Measurements from ENCODE around the gene CMTM5.
"Not testable (repeated sequence)": the region's sequence is repeated elsewhere in the genome, so short reads cannot be mapped to it uniquely, and the experiment has no call there.

Gene CMTM5

DNA sequence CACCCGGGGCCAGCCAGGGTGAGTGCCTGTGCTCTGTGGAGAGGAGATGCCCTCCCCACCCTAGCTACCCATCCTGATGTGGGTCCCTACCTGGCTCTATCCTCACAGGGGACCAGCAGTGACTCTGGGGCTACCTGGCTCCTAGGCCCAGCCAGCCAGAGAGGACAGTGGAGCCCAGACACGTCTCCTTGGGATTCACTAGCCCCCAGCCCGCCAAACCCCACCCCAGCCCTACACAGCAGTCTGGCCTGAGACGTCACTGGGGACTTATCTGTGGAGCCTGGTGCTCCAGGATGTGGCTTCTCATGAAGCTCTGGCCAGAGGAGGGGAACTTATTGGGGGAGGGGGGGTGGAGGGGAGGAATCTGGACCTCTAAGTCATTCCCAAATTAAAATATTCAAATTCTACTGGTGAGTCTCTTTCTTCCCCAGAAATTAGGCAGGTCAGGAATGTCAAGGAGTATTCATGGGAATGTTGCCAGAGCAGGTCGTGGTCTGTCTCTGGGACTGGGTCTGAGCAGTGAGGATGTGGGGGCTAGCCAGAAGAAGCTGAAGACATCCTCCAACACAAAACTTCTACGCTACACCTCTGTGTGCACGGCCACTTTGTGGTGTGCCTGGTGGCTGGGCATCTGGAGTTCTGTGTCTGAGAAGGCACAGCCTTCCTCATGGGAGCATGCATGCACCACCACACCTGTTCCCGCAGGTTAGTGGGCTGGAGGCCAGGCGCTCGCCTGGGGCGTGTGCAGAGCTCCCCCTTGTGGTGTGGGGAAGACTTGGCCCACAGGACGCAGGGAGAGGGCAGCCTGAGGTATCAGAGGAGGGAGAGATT lies 2.7 kb downstream of the CMTM5 start:
- DNase-seq, result peak; percentile 69

DNA sequence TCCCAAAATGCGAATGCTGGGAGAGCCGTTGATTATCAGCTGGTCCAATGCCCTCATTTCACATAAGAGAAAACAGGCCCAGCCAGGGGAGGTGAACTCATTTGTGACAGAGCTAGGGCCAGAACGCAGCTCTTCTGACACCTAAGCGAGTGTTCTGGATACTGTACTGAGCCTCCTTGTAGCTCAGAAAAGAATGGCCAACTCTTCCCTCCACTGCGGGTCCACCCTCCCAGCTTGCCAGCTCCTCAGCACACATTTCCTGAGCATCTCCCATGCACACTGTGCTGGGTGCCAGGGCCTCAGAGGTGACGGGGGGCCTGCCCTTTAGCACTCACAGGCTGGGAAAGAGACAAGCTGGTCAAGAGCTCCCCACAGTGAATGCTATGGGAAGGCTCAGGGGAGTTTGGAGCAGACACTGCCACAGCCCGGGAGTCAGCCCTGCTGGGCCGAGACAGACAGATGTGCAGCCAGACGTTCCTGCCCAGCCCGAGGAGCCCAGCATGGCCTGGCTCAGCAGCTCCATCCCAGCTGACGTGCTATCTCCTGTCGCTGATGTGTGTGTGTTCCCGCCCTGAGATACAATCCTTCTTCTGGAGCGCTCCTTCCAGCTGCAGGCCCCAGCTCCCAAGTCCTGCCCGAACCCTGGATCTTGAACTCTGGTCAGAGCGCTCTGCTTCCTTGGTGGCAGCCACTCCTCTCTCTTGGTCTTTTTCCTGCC lies 3.5 kb downstream of the CMTM5 start:
- no peak for DNase-seq

DNA sequence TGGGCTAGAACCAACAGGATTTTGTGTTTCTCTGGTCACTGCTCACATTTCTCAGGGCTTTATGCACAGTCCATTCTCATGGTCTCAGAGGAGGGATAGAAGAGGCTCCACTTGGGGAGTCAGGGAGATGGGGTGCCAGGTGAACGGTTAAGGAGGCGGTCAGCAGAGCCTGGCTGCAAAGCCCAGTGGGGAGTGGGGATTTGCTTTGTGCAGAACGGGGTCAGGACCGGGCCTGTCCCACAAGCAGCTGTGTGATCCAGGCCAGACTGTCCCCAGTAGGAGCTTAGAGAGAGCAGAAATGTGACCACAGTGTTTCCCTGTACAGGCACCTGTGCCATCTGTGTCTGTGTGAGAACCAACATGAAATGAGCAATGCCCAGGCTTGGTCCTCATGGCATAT lies 4.1 kb downstream of the CMTM5 start:
- no peak for DNase-seq

DNA sequence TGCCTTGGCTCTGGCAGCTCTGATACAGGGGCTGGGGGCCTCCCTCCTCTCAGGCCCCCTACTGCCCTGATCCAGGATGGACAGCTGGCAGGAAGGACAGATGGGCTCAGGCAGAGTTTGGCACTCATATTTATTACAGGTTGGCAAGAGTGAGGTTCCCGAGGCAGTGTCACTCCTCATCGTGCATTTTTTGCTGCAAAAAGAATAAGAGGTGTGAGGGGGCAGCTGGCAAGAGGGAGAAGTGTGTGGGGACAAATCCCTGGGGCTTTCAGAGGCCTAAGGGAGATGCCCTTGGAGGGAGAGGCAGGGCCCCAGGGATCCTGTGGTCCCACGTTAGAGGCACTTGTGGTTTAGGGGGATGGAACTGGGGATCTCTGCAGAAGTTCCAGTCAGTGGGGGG lies 5.0 kb downstream of the CMTM5 start:
- DNase-seq, result no peak

GRCh38 chr14:23382276-23382675 lies 5.4 kb downstream of the CMTM5 start:
- no peak for DNase-seq

GRCh38 chr14:23382731-23383440 lies 6.0 kb downstream of the CMTM5 start:
- no peak for DNase-seq

DNA sequence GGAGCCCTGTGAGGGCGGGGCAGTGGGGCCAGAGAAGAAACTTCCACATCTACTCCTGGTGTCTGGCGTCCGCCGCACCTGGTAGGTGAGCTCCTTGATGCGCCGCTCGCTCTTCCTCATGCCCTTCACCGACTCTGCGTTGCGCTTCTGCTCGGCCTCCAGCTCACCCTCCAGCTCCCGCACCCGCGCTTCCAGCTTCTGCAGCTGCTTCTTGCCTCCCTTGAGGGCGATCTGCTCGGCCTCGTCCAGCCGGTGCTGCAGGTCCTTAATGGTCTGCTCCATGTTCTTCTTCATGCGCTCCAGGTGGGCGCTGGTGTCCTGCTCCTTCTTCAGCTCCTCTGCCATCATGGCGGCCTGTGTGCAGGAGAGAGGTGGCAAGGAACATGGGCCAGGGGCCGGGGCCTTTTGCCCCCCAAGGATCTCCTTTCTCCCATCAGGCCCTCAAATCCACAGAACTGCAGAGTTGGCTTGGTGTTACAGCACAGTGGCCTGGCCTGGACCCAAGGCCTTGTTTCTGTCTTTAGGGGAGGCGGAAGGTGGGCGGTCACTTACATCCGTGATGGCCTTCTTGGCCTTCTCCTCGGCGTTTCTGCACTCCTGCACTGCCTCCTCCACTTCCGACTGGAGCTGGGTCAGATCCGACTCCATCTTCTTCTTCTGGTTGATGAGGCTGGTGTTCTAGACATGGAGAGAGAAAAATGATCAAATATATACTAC lies 7.7 kb downstream of the CMTM5 start:
- DNase-seq, result no peak

GRCh38 chr14:23385244-23385641 lies 8.4 kb downstream of the CMTM5 start:
- no peak for DNase-seq

- DNase-seq, result peak; percentile 20
Measured at GRCh38 chr14:23385642-23386265, 8.9 kb downstream of the CMTM5 start.

DNA sequence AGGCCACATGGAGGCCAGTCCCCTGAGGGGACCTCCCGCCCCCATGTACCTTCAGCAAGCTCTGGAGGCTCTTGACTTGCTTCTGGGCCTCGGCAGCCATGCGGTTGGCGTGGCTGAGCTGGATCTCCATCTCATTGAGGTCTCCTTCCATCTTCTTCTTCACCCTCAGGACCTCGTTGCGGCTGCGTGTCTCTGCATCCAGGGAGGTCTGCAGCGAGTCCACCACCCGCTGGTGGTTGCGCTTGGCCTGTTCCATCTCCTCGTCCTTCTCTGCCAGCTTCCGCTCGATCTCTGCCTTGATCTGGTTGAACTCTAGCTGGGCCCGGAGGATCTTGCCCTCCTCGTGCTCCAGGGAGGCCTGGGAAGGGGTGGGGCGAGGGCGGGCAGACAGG lies 9.4 kb downstream of the CMTM5 start:
- not testable (repeated sequence) for DNase-seq

GRCh38 chr14:23386999-23387398 lies 10.2 kb downstream of the CMTM5 start:
- DNase-seq, result no peak

GRCh38 chr14:23387916-23388882 lies 11.4 kb downstream of the CMTM5 start:
- no peak for DNase-seq

DNA sequence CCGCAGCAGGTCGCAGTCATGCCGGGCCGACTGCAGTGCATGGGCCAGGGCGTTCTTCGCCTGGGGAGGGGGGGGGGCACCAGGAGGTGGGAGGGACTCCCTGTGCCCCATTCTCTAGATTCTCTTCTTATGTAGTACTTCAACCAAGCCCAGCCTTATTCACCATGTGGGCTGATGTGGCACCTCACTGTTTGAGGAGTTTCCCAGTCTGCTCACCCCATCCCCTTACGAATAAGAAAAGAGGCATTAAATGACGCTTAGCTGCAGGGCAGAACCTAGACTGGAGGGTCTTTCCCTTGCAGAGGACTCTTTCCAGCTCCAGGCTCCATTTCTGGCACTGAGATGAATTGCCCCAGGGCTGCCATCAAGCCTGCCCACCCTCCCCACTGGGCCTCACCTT lies 12.2 kb downstream of the CMTM5 start:
- DNase-seq, result no peak

DNA sequence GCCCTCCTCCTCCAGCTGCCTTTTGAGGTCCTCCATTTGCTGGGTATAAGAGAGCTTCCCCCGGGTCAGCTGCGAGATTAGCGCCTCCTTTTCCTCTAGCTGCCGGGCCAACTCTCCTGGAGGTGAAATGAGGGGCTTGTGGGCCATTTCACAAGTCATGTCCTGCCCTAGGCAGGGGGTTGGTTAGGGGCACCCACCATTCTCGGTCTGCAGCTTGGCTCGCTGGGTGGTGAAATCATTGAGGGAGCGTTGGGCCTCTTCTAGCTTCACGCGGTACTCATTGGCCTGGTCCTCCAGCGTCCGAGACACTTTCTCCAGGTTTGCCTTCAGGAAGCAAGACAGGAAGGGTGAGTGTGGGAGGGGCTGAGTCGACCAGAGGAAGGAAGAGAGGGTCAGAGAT lies 12.6 kb downstream of the CMTM5 start:
- DNase-seq, result no peak

DNA sequence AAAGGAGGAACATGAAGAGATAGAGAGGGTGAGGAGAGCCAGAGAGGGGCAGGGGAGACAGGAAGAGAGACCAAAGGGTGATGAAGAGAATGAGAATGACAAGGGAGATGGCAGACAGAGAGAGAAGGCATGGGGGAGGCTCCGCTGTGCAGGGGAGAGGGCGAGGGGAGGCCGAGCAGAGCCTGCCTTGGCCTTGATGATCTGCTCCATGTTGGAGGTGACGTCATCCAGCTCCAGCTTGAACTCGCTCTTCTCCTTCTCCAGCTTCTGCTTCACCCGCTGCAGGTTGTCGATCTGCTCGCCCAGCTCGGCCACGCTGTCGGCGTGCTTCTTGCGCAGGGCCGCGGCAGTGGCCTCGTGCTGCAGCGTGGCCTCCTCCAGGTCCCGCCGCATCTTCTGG lies 13.0 kb downstream of the CMTM5 start:
- not testable (repeated sequence) for DNase-seq

DNA sequence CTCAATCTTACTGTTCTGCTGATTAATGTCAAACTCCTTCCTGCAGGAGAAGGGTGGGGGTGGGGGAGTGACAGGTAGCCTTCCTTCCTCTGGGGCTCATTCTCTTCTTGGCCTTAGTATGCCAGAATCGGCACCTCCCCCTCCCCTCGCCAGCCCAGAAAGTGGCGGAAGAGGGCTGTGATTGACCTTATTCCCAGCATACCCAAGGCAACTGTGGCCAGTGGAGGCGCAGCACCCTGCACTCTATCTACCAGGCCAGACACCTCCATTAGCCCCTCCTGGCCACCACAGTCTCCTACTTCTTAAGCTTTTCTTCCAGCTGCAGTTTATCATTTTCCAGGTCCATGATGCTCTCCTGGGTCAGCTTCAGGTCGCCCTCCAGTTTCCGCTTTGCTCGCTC lies 15.8 kb downstream of the CMTM5 start:
- DNase-seq, result no peak

- DNase-seq, result no peak
Measured at GRCh38 chr14:23396126-23396525, 19.3 kb downstream of the CMTM5 start.

DNA sequence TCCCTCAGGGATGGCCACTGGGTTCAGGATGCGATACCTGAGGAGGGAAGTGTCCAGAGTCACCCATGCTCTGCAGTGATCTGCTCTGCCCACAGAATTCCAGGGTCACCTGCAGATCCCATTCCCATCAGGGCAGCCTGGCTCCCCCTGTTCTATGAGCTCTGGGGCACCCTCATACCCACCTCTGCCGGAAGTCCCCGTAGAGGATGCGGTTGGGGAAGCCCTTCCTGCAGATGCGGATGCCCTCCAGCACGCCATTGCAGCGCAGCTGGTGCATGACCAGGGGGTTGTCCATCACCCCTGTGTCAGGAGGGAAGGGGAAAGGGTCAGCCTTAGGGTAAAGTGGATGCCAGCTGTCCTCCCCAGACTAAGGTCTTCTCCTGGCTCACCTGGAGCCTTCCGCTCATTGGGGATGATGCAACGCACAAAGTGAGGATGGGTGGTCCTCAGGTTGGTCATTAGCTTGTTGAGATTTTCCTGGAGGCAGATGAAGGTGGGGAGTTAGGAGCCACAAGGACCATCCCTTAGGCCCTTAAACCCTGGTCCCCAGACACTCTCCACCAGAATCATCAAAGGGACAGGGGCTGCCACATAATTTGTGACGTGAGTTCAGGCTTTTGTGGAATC lies 20.0 kb downstream of the CMTM5 start:
- DNase-seq, result no peak

- DNase-seq, result no peak
Measured at GRCh38 chr14:23398348-23398747, 21.5 kb downstream of the CMTM5 start.

DNA sequence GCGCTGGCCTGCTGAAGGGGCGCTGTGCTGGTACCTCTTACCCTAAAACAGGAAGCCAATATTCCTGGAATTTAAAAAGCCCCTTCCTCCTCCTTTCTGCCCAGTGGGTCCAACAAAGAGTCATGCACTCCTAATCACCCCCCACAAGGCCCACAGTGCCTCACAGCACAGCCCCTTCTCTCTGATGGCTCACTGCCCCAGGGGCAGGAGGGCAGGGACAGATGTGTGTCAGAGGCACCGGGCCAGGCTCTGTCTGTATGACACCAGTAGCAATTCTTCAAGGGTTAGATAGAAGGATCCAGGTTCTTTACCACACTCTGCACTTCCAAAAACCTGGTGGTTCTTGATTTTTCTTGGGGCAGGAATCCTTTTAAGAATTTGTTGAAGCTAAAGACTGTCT lies 22.3 kb downstream of the CMTM5 start:
- DNase-seq, result no peak

DNA sequence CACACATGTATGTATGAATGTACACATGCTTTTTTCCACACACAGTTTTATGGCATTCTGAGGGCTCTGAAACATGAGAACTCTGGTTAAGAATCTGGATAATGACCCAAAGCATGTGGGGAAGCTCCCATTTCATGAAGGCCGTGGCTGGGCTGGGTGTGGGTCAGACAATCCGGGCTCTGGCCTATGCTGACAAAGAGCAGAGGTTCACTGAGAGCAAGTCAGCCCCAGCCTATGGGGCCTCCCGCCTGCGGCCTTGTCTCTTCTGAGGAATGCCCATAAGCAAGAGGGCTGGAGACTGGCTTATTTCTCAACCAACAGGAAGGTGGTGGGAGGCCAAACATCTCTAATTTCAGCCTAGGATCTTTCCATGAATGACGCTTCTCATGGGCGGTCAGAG lies 22.7 kb downstream of the CMTM5 start:
- no peak for DNase-seq
